Measurements from ENCODE around the gene CPT1C. TPM values are rescaled to one million over a fixed set of nuclear protein-coding genes. Genes with fewer than 3 reads are reported as not detected.

Gene CPT1C
- total RNA-seq, 1 experiment from 2014 or later, result not detected

DNA sequence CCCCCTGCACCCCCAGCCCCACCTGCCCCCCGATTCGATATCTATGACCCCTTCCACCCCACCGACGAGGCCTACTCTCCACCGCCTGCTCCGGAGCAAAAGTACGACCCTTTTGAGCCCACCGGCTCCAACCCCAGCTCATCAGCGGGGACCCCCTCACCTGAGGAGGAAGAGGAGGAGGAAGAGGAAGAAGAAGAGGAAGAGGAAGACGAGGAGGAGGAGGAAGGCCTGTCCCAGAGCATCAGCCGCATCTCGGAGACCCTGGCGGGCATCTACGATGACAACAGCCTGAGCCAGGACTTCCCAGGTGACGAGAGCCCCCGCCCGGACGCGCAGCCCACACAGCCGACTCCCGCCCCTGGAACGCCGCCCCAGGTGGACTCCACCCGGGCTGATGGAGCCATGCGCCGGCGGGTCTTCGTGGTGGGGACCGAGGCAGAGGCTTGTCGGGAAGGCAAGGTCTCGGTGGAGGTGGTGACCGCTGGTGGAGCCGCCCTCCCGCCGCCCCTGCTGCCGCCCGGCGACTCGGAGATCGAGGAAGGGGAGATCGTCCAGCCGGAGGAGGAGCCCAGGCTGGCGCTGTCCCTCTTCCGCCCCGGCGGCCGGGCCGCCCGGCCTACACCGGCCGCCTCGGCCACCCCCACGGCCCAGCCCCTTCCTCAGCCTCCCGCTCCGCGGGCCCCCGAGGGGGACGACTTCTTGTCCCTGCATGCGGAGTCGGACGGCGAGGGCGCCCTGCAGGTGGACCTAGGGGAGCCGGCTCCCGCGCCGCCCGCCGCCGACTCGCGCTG lies 39.7 kb upstream of the CPT1C start:
- no peak for DNase-seq (ENCODE audit: unreplicated experiment)
- TF ChIP-seq, protein P1, sequence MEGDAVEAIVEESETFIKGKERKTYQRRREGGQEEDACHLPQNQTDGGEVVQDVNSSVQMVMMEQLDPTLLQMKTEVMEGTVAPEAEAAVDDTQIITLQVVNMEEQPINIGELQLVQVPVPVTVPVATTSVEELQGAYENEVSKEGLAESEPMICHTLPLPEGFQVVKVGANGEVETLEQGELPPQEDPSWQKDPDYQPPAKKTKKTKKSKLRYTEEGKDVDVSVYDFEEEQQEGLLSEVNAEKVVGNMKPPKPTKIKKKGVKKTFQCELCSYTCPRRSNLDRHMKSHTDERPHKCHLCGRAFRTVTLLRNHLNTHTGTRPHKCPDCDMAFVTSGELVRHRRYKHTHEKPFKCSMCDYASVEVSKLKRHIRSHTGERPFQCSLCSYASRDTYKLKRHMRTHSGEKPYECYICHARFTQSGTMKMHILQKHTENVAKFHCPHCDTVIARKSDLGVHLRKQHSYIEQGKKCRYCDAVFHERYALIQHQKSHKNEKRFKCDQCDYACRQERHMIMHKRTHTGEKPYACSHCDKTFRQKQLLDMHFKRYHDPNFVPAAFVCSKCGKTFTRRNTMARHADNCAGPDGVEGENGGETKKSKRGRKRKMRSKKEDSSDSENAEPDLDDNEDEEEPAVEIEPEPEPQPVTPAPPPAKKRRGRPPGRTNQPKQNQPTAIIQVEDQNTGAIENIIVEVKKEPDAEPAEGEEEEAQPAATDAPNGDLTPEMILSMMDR (IDR thresholded peaks at IDR 0.05; ENCODE audit: unreplicated experiment), result no peak
- intact Hi-C loops (cut with micrococcal nuclease), result no loop called here
- Mint-ChIP-seq H3K4me3 (ENCODE audit: unreplicated experiment) (no peak overlapping the region), H3K27ac (ENCODE audit: low read depth, unreplicated experiment) (no peak overlapping the region), H3K36me3 (ENCODE audit: insufficient read depth, unreplicated experiment) (peaks cover 78% of the 10 kb centered on the region), H3K9me3 (ENCODE audit: unreplicated experiment) (no peaks in the 10 kb centered on the region), H3K27me3 (ENCODE audit: insufficient read depth, unreplicated experiment) (no peaks in the 10 kb centered on the region), H3K4me1 (ENCODE audit: insufficient read depth, unreplicated experiment) (no peaks in the 10 kb centered on the region)
- ChIA-PET CTCF (interaction anchor here (0.6 kb wide), 1 partner anchor 164 kb away, joined by 4 read pairs; no protein-coding TSS in a partner anchor), POLR2A (interaction anchor here (0.7 kb wide), 1 partner anchor 11 kb away, joined by 3 read pairs; no protein-coding TSS in a partner anchor)
- no TSS peak for BruUV-seq (replicated peaks)

DNA sequence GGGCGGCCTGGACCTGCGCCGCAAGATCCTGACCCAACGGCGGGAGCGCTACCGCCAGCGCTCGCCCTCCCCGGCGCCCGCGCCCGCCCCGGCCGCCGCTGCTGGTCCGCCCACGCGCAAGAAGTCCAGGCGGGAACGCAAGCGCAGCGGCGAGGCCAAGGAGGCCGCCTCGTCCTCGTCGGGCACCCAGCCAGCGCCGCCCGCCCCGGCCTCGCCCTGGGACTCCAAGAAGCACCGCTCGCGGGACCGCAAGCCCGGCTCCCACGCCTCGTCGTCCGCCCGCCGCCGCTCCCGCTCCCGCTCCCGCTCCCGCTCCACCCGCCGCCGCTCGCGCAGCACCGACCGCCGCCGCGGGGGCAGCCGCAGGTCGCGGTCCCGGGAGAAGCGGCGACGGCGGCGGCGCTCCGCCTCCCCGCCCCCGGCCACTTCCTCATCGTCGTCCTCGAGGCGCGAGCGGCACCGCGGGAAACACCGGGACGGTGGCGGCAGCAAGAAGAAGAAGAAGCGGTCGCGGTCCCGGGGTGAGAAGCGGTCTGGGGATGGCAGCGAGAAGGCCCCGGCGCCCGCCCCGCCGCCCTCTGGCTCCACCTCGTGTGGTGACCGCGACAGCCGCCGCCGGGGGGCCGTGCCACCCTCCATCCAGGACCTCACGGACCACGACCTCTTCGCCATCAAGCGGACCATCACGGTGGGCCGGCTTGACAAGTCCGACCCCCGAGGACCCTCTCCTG lies 38.9 kb upstream of the CPT1C start:
- H3K27me3 Mint-ChIP-seq (ENCODE audit: insufficient read depth, unreplicated experiment), result no peaks in the 10 kb centered on the region
- BruUV-seq (replicated peaks), result no TSS peak
- ChIA-PET POLR2A (no interaction called here), CTCF (no interaction called here)
- intact Hi-C loops (cut with micrococcal nuclease), result no loop called here
- H3K27ac Mint-ChIP-seq (ENCODE audit: low read depth, unreplicated experiment), result no peak overlapping the region
- H3K36me3 Mint-ChIP-seq (ENCODE audit: insufficient read depth, unreplicated experiment), result peaks cover 81% of the 10 kb centered on the region
- DNase-seq (ENCODE audit: unreplicated experiment), result no peak
- H3K4me1 Mint-ChIP-seq (ENCODE audit: insufficient read depth, unreplicated experiment), result no peaks in the 10 kb centered on the region
- no peaks in the 10 kb centered on the region for H3K9me3 Mint-ChIP-seq (ENCODE audit: unreplicated experiment)
- no peak overlapping the region for H3K4me3 Mint-ChIP-seq (ENCODE audit: unreplicated experiment)
- TF ChIP-seq, protein P1 (IDR thresholded peaks at IDR 0.05; ENCODE audit: unreplicated experiment), result no peak

DNA sequence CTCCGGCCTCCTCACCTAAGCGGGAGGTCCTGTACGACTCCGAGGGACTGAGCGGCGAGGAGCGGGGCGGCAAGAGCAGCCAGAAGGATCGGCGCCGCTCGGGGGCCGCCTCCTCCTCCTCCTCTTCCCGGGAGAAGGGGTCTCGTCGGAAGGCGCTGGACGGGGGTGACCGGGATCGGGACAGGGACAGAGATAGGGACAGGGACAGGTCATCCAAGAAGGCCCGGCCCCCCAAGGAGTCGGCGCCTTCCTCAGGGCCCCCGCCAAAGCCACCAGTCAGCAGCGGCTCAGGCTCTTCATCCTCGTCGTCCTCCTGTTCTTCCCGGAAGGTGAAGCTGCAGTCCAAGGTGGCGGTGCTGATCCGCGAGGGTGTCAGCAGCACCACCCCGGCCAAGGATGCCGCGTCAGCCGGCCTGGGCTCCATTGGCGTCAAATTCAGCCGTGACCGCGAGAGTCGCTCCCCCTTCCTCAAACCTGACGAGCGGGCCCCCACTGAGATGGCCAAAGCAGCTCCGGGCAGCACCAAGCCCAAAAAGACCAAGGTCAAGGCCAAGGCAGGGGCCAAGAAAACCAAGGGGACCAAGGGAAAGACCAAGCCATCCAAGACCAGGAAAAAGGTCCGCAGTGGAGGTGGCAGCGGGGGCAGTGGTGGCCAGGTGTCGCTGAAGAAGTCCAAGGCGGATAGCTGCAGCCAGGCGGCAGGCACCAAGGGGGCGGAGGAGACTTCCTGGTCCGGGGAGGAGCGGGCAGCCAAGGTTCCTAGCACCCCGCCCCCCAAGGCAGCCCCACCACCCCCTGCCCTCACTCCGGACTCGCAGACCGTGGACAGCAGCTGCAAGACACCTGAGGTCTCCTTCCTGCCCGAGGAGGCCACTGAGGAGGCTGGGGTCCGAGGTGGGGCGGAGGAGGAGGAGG lies 38.1 kb upstream of the CPT1C start:
- Mint-ChIP-seq H3K9me3 (ENCODE audit: unreplicated experiment) (no peaks in the 10 kb centered on the region), H3K36me3 (ENCODE audit: insufficient read depth, unreplicated experiment) (peaks cover 74% of the 10 kb centered on the region), H3K4me3 (ENCODE audit: unreplicated experiment) (no peak overlapping the region), H3K27ac (ENCODE audit: low read depth, unreplicated experiment) (no peak overlapping the region), H3K4me1 (ENCODE audit: insufficient read depth, unreplicated experiment) (no peaks in the 10 kb centered on the region), H3K27me3 (ENCODE audit: insufficient read depth, unreplicated experiment) (no peaks in the 10 kb centered on the region)
- TF ChIP-seq, protein P1 (IDR thresholded peaks at IDR 0.05; ENCODE audit: unreplicated experiment), result no peak
- ChIA-PET POLR2A (no interaction called here), CTCF (no interaction called here)
- TSS peak; percentile 29 for BruUV-seq (replicated peaks)
- no peak for DNase-seq (ENCODE audit: unreplicated experiment)
- intact Hi-C loops (cut with micrococcal nuclease), result no loop called here

DNA sequence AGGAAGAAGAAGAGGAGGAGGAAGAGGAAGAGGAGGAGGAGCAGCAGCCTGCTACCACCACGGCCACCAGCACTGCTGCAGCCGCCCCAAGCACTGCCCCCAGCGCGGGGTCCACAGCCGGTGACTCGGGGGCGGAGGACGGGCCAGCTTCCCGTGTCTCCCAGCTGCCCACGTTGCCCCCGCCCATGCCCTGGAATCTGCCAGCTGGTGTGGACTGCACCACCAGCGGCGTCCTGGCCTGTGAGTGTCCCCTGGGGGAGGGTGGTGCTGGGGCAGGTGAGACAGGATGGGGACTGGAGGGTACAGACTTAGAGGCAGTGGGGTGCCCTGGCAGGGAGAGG lies 37.5 kb upstream of the CPT1C start:
- no peaks in the 10 kb centered on the region for H3K9me3 Mint-ChIP-seq (ENCODE audit: unreplicated experiment)
- ChIA-PET POLR2A (interaction anchor here (1.0 kb wide), 1 partner anchor 10 kb away, joined by 3 read pairs; no protein-coding TSS in a partner anchor), CTCF (no interaction called here)
- intact Hi-C loops (cut with micrococcal nuclease), result no loop called here
- H3K27me3 Mint-ChIP-seq (ENCODE audit: insufficient read depth, unreplicated experiment), result no peaks in the 10 kb centered on the region
- no peak overlapping the region for H3K4me3 Mint-ChIP-seq (ENCODE audit: unreplicated experiment)
- no TSS peak for BruUV-seq (replicated peaks)
- H3K36me3 Mint-ChIP-seq (ENCODE audit: insufficient read depth, unreplicated experiment), result peaks cover 68% of the 10 kb centered on the region
- no peaks in the 10 kb centered on the region for H3K4me1 Mint-ChIP-seq (ENCODE audit: insufficient read depth, unreplicated experiment)
- DNase-seq (ENCODE audit: unreplicated experiment), result no peak
- no peak overlapping the region for H3K27ac Mint-ChIP-seq (ENCODE audit: low read depth, unreplicated experiment)
- TF ChIP-seq, protein P1 (IDR thresholded peaks at IDR 0.05; ENCODE audit: unreplicated experiment), result no peak

Data from MCF 10A (cell line).